ENCODE results near the gene USP11.

USP11 gene

GRCh38 chrX:47187106-47187677 is 45.6 kb upstream of the USP11 start (continued):
- no peak for TF ChIP-seq CSRNP3 (CRISPR knock-in tag; IDR thresholded peaks at IDR 0.05)
- no peak for TF ChIP-seq ESRRG (CRISPR knock-in tag; IDR thresholded peaks at IDR 0.05)

- TF ChIP-seq ZFP3 (CRISPR knock-in tag; IDR thresholded peaks at IDR 0.05) (no peak), CSDC2 (CRISPR knock-in tag; IDR thresholded peaks at IDR 0.05) (no peak), ZNF565 (CRISPR knock-in tag; conservative IDR thresholded peaks at IDR 0.05; ENCODE audit: low read depth) (no peak), ZC3H10 (CRISPR knock-in tag; IDR thresholded peaks at IDR 0.05) (no peak), CREB5 (CRISPR knock-in tag; IDR thresholded peaks at IDR 0.05; ENCODE audit: low read depth) (no peak), ISL1 (CRISPR knock-in tag; IDR thresholded peaks at IDR 0.05) (no peak), PATZ1 (CRISPR knock-in tag; IDR thresholded peaks at IDR 0.05; ENCODE audit: borderline replicate concordance) (no peak), GLIS3 (CRISPR knock-in tag; IDR thresholded peaks at IDR 0.05) (no peak), RARB (CRISPR knock-in tag; IDR thresholded peaks at IDR 0.05) (no peak), ZNF70 (CRISPR knock-in tag; IDR thresholded peaks at IDR 0.05) (no peak)
Observed at GRCh38 chrX:47189906-47190305, 42.9 kb upstream of the USP11 start.

GRCh38 chrX:47190445-47191269 is 42.2 kb upstream of the USP11 start:
- ATAC-seq = peak; percentile 83
- TF ChIP-seq BACH2 (CRISPR knock-in tag; IDR thresholded peaks at IDR 0.05; ENCODE audit: borderline replicate concordance) (no peak), OSR1 (CRISPR knock-in tag; IDR thresholded peaks at IDR 0.05) (no peak), POU6F1 (CRISPR knock-in tag; IDR thresholded peaks at IDR 0.05; ENCODE audit: borderline replicate concordance, low read depth) (no peak), PPARA (CRISPR knock-in tag; IDR thresholded peaks at IDR 0.05; ENCODE audit: borderline replicate concordance) (no peak), PATZ1 (CRISPR knock-in tag; IDR thresholded peaks at IDR 0.05; ENCODE audit: borderline replicate concordance) (no peak), CSDC2 (CRISPR knock-in tag; IDR thresholded peaks at IDR 0.05) (no peak), CREB5 (CRISPR knock-in tag; IDR thresholded peaks at IDR 0.05; ENCODE audit: low read depth) (no peak), ZFP30 (CRISPR knock-in tag; IDR thresholded peaks at IDR 0.05) (no peak), GLIS3 (CRISPR knock-in tag; IDR thresholded peaks at IDR 0.05) (no peak), SNAI2 (CRISPR knock-in tag; IDR thresholded peaks at IDR 0.05) (no peak), ARNTL (CRISPR knock-in tag; IDR thresholded peaks at IDR 0.05; ENCODE audit: borderline replicate concordance, low read depth) (no peak), ZFP3 (CRISPR knock-in tag; IDR thresholded peaks at IDR 0.05) (no peak)

More at GRCh38 chrX:47189906-47190305, 42.9 kb upstream of the USP11 start:
- no peak for ATAC-seq

Measured in SK-N-SH treated with all-trans-retinoic acid at 6 μM for 48 hours (cell line).